GM12878 (cell line): ENCODE data around the gene TUSC1. TPM values are rescaled to one million over a fixed set of nuclear protein-coding genes. Genes with fewer than 3 reads are reported as not detected.
"Not testable (repeated sequence)": the region's sequence is repeated elsewhere in the genome, so short reads cannot be mapped to it uniquely, and the experiment has no call there.

Experiments
- ATAC-seq: fragments of 200-7000 bp; cut with Tn5 transposase; 3 replicates; pipeline ENCODE4 v1.9.1; 2020; ENCODE audit warnings: mild to moderate bottlenecking, moderate library complexity
- BruUV-seq: library from RNA; stranded (reverse); fragments of 400-500 nt; replicated peaks from 2 replicates; lab custom pipeline; 2021; lab: Mats Ljungman, UMichigan
- CTCF ChIA-PET: fragments of 300-600 bp; sonication (Branson Sonifier 250); formaldehyde crosslinking; extraction: SDS; loops from one replicate; lab custom pipeline; 2021; ENCODE audit warnings: inconsistent platforms; lab: Yijun Ruan, JAX
- POLR2A ChIA-PET: fragments of 350-600 bp; formaldehyde crosslinking; extraction: SDS; loops from one replicate; lab custom pipeline; 2021; ENCODE audit warnings: inconsistent platforms; lab: Charles Lee
- RAD21 ChIA-PET: fragments of 300-600 bp; sonication (Branson Sonifier 250); formaldehyde crosslinking; loops from one replicate; lab custom pipeline; 2023; ENCODE audit warnings: antibody characterized with exemption; ENCODE audit not compliant: unreplicated experiment; lab: Charles Lee
- SMC1A ChIA-PET: fragments of 300-600 bp; sonication (Branson Sonifier 250); formaldehyde crosslinking; loops from one replicate; lab custom pipeline; 2023; ENCODE audit not compliant: unreplicated experiment, uncharacterized antibody; lab: Charles Lee
- DNase-seq: peaks from one replicate; pipeline ENCODE4 v3.0.0-alpha.2; 2011; ENCODE audit warnings: low read depth, low spot score
- FAIRE-seq: peaks from 3 replicates; lab custom pipeline; 2011; peaks lifted over from hg19 to GRCh38; lab: Jason Lieb, UNC
- H2AFZ ChIP-seq: 2 replicates; pipeline ENCODE4 v1.6.0; 2011; ENCODE audit warnings: low read depth, low read length, control low read depth; ENCODE audit not compliant: control insufficient read depth
- H3K27ac ChIP-seq: 2 replicates; pipeline ENCODE4 v1.5.1; 2011; ENCODE audit warnings: control low read depth; ENCODE audit not compliant: control insufficient read depth, insufficient read depth
- H3K27me3 ChIP-seq, 2 experiments: replicated peaks in 1 of 2; 2 replicates each; pipeline versions ENCODE4 v1.6.0 to v1.6.1; 2011; ENCODE audit warnings: low read length in 1 of 2; ENCODE audit not compliant: control insufficient read depth in 2 of 2, insufficient read depth in 2 of 2
- H3K36me3 ChIP-seq, 2 experiments: 2 replicates each; pipeline ENCODE4 v1.5.1; 2011; ENCODE audit warnings: low read length in 1 of 2; ENCODE audit not compliant: control insufficient read depth in 2 of 2, insufficient read depth in 2 of 2
- H3K4me1 ChIP-seq: 2 replicates; pipeline ENCODE4 v1.6.1; 2011; ENCODE audit warnings: mild to moderate bottlenecking, low read length, moderate library complexity, mixed read lengths; ENCODE audit not compliant: control insufficient read depth, insufficient read depth
- H3K4me2 ChIP-seq: 2 replicates; pipeline ENCODE4 v1.6.0; 2011; ENCODE audit warnings: control low read depth; ENCODE audit not compliant: control insufficient read depth, insufficient read depth
- H3K4me3 ChIP-seq: fragments of 200-600 bp; sonication (generic); 2 replicates; pipeline ENCODE4 v1.5.1; 2016
- H3K79me2 ChIP-seq: 2 replicates; pipeline ENCODE4 v1.6.0; 2011; ENCODE audit warnings: low read length; ENCODE audit not compliant: control insufficient read depth, insufficient read depth
- H3K9ac ChIP-seq: 2 replicates; pipeline ENCODE4 v1.8.0; 2011; ENCODE audit warnings: low read length, control low read depth, mixed read lengths; ENCODE audit not compliant: control insufficient read depth, insufficient read depth
- H3K9me3 ChIP-seq: replicated peaks from 3 replicates; pipeline ENCODE4 v1.5.1; 2011; ENCODE audit warnings: mild to moderate bottlenecking, low read length; ENCODE audit not compliant: control insufficient read depth, insufficient read depth
- H4K20me1 ChIP-seq: 2 replicates; pipeline ENCODE4 v1.6.0; 2011; ENCODE audit not compliant: control insufficient read depth, insufficient read depth
- CBX5 ChIP-seq: sonication (generic); IDR thresholded peaks from 2 replicates; pipeline ENCODE4 v1.6.1; 2016; ENCODE audit warnings: low read depth, moderate library complexity, mild to moderate bottlenecking, inconsistent platforms
- NFIC ChIP-seq: IDR thresholded peaks from 2 replicates; pipeline ENCODE4 v1.6.1; 2012; ENCODE audit warnings: low read depth, mild to moderate bottlenecking, inconsistent platforms, low read length, moderate library complexity
- NR2F1 ChIP-seq: fragments of 450-650 bp; conservative IDR thresholded peaks from 2 replicates; pipeline ENCODE4 v1.6.1; 2017; ENCODE audit warnings: mild to moderate bottlenecking
- SIN3A ChIP-seq: IDR thresholded peaks from 2 replicates; pipeline ENCODE4 v1.6.1; 2012; ENCODE audit warnings: low read depth, low read length, improper control_type of control experiment
- SPI1 ChIP-seq: IDR thresholded peaks from 2 replicates; pipeline ENCODE4 v1.6.1; 2011; ENCODE audit warnings: low read depth, mild to moderate bottlenecking, low read length, moderate library complexity, borderline replicate concordance; ENCODE audit not compliant: insufficient read depth
- SREBF1 ChIP-seq: IDR thresholded peaks from 2 replicates; pipeline ENCODE4 v1.6.1; 2012; ENCODE audit warnings: mild to moderate bottlenecking, low read length
- YY1 ChIP-seq: IDR thresholded peaks from 2 replicates; pipeline ENCODE4 v1.6.1; 2011; ENCODE audit warnings: low read depth, mild to moderate bottlenecking, low read length
- WGBS: methylation state at CpG from one replicate; pipeline ENCODE4 v1.1.6; 2016; ENCODE audit warnings: low lambda C conversion rate; ENCODE audit not compliant: insufficient replicate concordance, insufficient coverage; ENCODE audit errors: missing lambda C conversion rate; 5-methylcytosine and 5-hydroxymethylcytosine counted together
- in situ Hi-C: fragments of 300-500 bp; cut with MboI; formaldehyde crosslinking; loops from 9 replicates; pipeline ENCODE4 v1.14.3; 2018; ENCODE audit warnings: mixed read lengths
- intact Hi-C: fragments of 100-400 bp; cut with micrococcal nuclease; formaldehyde crosslinking; loops from one replicate; pipeline ENCODE4 v1.14.2; 2022; ENCODE audit not compliant: unreplicated experiment
- polyA plus RNA-seq, 11 experiments: library from polyadenylated mRNA; depleted of rRNA in 4 of 11; unstranded in 6 of 11; stranded (reverse) in 5 of 11; fragments of >200 nt; fragmentation: Nextera tagmentation in 4 of 11; fragmentation: Illumina TruSeq in 1 of 11; extraction: Ambion mirVana in 4 of 11; extraction: Trizol in 1 of 11; gene quantifications; 1 replicate in 1 of 11; 2 replicates in 10 of 11; pipeline versions ENCODE4 v1.2.1 to v1.2.3, GENCODE V29; 2011 to 2016; ENCODE audit warnings: inconsistent platforms in 2 of 11, missing spikeins in 2 of 11, low read depth in 1 of 11
- total RNA-seq, 4 experiments: library from RNA; depleted of rRNA in 3 of 4; stranded (reverse); fragments of >200 nt in 3 of 4; fragmentation: Illumina TruSeq in 1 of 4; extraction: Trizol in 1 of 4; gene quantifications; 2 replicates each; pipeline versions ENCODE4 v1.2.1 to v1.2.3, GENCODE V29; 2013 to 2021
- TF ChIP-seq, protein P1 (sequence below): fragments of 450-650 bp; IDR thresholded peaks from 2 replicates; pipeline ENCODE4 v1.6.1; 2017; ENCODE audit warnings: low read depth, mild to moderate bottlenecking, moderate library complexity

Gene TUSC1
- total and polyA plus RNA-seq, 10 of the 15 experiments (the other 5 are each of a cell fraction or from before 2014, with no cell fraction given), result not detected

DNA sequence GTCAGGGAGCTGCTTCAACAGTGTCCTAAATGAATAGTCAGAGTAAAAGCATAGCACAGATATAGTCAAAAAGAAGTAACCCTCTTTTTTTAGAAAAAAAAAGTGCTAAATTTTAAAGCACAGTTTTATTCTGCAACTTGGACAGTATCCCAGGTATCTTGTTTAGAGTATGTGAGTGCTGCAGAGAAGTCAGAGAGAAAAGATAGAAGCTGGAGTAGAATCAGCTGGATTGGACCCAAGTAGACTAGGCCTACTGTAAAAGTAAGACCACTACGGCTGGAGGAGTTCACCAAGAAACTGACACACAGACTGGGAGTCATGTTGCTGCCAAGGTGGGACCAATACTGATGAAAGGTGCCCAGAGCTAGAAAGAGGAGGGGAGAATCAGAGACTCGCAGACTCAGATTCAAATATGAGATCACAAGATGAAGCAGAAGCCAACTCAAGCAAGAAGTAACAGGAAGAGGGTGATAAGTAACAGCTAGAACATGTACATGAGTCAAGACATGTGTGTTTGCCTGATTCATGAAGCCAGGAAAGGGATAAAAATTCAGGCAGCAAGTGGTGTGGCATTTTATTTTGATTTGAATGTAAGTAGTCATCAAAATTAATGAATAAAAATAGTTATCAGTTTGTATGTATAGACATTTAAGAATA, 25.6 kb upstream of the TUSC1 start:
- intact Hi-C loops, result no loop called here
- H3K4me1 ChIP-seq, result no peaks in the 10 kb centered on the region
- no peak overlapping the region for H3K27ac ChIP-seq
- no peak overlapping the region for H3K4me3 ChIP-seq
- H3K9me3 ChIP-seq, result no peaks in the 10 kb centered on the region
- TF ChIP-seq YY1, result no peak
- TF ChIP-seq, protein P1, sequence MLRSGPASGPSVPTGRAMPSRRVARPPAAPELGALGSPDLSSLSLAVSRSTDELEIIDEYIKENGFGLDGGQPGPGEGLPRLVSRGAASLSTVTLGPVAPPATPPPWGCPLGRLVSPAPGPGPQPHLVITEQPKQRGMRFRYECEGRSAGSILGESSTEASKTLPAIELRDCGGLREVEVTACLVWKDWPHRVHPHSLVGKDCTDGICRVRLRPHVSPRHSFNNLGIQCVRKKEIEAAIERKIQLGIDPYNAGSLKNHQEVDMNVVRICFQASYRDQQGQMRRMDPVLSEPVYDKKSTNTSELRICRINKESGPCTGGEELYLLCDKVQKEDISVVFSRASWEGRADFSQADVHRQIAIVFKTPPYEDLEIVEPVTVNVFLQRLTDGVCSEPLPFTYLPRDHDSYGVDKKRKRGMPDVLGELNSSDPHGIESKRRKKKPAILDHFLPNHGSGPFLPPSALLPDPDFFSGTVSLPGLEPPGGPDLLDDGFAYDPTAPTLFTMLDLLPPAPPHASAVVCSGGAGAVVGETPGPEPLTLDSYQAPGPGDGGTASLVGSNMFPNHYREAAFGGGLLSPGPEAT, result no peak
- in situ Hi-C loops, result no loop called here
- ATAC-seq (no peak), FAIRE-seq (no peak), DNase-seq (no peak)
- POLR2A ChIA-PET, result no interaction called here
- H4K20me1 ChIP-seq, result no peaks in the 10 kb centered on the region
- CTCF ChIA-PET, result no interaction called here
- no TSS peak for BruUV-seq
- H2AFZ ChIP-seq, result no peak overlapping the region
- H3K36me3 ChIP-seq, result no peaks in the 10 kb centered on the region
- no peaks in the 10 kb centered on the region for H3K79me2 ChIP-seq
- WGBS, result 14% methylated on average over 2 of the region's 2 CpGs
- no peaks in the 10 kb centered on the region for H3K27me3 ChIP-seq
- H3K4me2 ChIP-seq, result no peak overlapping the region
- no peak overlapping the region for H3K9ac ChIP-seq
- SMC1A ChIA-PET, result interaction anchor here (0.7 to 1.4 kb wide), 2 partner anchors 8 to 490 kb away, joined by 3 read pairs; no protein-coding TSS in a partner anchor
- RAD21 ChIA-PET, result no interaction called here

DNA sequence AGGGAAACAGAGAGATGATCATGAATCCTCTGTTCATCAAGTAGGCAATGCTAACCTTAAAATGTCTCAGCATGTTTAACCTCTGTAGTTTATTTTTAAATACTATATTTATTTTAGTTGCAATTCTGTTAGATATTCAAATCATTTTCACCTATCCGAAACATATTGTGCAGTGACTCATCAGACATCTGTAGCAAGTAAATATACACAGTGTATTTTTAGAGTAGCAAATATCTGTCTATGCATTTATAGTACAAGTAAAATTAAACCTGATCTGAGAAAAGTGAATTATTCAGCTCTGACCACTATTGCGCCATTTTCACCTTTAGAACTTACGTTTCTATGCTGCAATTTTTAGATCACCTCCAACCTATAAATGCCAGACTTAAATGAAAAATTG, 24.3 kb upstream of the TUSC1 start:
- in situ Hi-C loops, result no loop called here
- no peak overlapping the region for H3K4me2 ChIP-seq
- FAIRE-seq (no peak), ATAC-seq (no peak)
- no peak overlapping the region for H3K9ac ChIP-seq
- WGBS, result 29% methylated on average over 3 of the region's 3 CpGs
- H3K36me3 ChIP-seq, result no peaks in the 10 kb centered on the region
- no peaks in the 10 kb centered on the region for H4K20me1 ChIP-seq
- RAD21 ChIA-PET, result no interaction called here
- H3K27ac ChIP-seq, result no peak overlapping the region
- no peaks in the 10 kb centered on the region for H3K4me1 ChIP-seq
- intact Hi-C loops, result no loop called here
- H3K79me2 ChIP-seq, result no peaks in the 10 kb centered on the region
- TF ChIP-seq SIN3A, result no peak
- TF ChIP-seq SREBF1, result no peak
- TF ChIP-seq NR2F1, result no peak
- TF ChIP-seq CBX5, result no peak
- peak; percentile 28; the same call in 1 of the 2 replicates for TF ChIP-seq NFIC
- TF ChIP-seq SPI1, result no peak
- TF ChIP-seq, all 136 proteins: peak for 1
- ChIA-PET CTCF (no interaction called here), SMC1A (no interaction called here), POLR2A (no interaction called here)
- no TSS peak for BruUV-seq
- no peak for DNase-seq
- H3K27me3 ChIP-seq, result no peaks in the 10 kb centered on the region
- no peaks in the 10 kb centered on the region for H3K9me3 ChIP-seq
- no peak overlapping the region for H3K4me3 ChIP-seq
- H2AFZ ChIP-seq, result no peak overlapping the region

DNA sequence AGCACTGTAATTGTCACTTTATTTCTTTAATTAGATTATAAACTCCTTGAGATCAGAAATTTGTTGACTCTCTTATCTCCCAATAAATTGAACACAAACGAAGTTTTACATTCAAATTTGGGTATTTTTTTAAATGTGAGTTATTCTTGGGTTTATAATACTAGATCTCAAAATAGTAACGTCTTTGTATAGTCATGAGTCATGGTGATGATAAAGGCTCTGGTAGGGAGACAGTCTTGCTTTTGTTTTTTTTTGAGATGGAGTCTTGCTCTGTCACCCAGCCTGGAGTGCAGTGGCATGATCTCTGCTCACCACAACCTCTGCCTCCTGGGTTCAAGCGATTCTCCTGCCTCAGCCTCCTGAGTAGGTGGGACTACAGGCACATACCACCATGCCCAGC, 22.7 kb upstream of the TUSC1 start:
- DNase-seq, RAD21 ChIA-PET, H3K27ac ChIP-seq, H3K4me3 ChIP-seq, BruUV-seq, H3K27me3 ChIP-seq, H3K9ac ChIP-seq, POLR2A ChIA-PET, H4K20me1 ChIP-seq, H3K9me3 ChIP-seq, H3K36me3 ChIP-seq, H2AFZ ChIP-seq, ATAC-seq, FAIRE-seq, intact Hi-C loops, H3K4me1 ChIP-seq, H3K79me2 ChIP-seq, H3K4me2 ChIP-seq, in situ Hi-C loops: not testable (repeated sequence)
- ChIA-PET SMC1A (interaction anchor here (1.4 kb wide), 1 partner anchor 10 kb away, joined by 3 read pairs; no protein-coding TSS in a partner anchor), CTCF (interaction anchor here (0.6 kb wide), 1 partner anchor 234 kb away, joined by 3 read pairs; no protein-coding TSS in a partner anchor)
- WGBS, result 0% methylated on average over 3 of the region's 3 CpGs
